Measurements from ENCODE around the gene ITGAL. TPM values are rescaled to one million over a fixed set of nuclear protein-coding genes. Genes with fewer than 3 reads are reported as not detected.

The ITGAL gene
- total RNA-seq = 0.36 TPM in 1 of 2 replicates, not detected in the other

GRCh38 chr16:30472328-30472942 lies at the start of gene ITGAL:
Gene ITGAL, plus strand, starts transcription at chr16:30472742. Its CDS starts 96 bp downstream, at chr16:30472838.
- Histone ChIP-seq H3K79me2 (ENCODE audit: insufficient read depth, low read length) (no peaks in the 10 kb centered on the region), H3K4me1 (ENCODE audit: insufficient read depth, low read length) (no peaks in the 10 kb centered on the region), H2AFZ (ENCODE audit: low read length) (no peak within 1 kb of the TSS), H3K36me3 (ENCODE audit: insufficient read depth, low read length) (no peaks in the 10 kb centered on the region), H3K4me2 (ENCODE audit: insufficient read depth, low read length) (no peak within 1 kb of the TSS), H3K4me3 (ENCODE audit: insufficient read depth, low read length) (no peak within 1 kb of the TSS), H4K20me1 (ENCODE audit: insufficient read depth, low read length) (no peaks in the 10 kb centered on the region), H3K27me3 (ENCODE audit: insufficient read depth, low read length) (peaks cover 29% of the 10 kb centered on the region), H3K27ac (ENCODE audit: low read depth, low read length) (no peak within 1 kb of the TSS), H3K9me3 (ENCODE audit: low read depth, low read length) (no peaks in the 10 kb centered on the region)
- DNase-seq (ENCODE audit: insufficient read length, low spot score, missing footprints) = no peak
- TF ChIP-seq CTCF (IDR thresholded peaks at IDR 0.05; ENCODE audit: extremely low read depth, low read depth, low read length) = no peak

- Histone ChIP-seq H3K27me3 (ENCODE audit: insufficient read depth, low read length) (no peaks in the 10 kb centered on the region), H3K36me3 (ENCODE audit: insufficient read depth, low read length) (peaks cover 8% of the 10 kb centered on the region), H4K20me1 (ENCODE audit: insufficient read depth, low read length) (no peaks in the 10 kb centered on the region)
Measured at GRCh38 chr16:30428055-30428454, 44.5 kb upstream of the ITGAL start.

GRCh38 chr16:30429418-30429677 lies 43.2 kb upstream of the ITGAL start:
- H3K79me2 ChIP-seq (ENCODE audit: insufficient read depth, low read length) = peaks cover 23% of the 10 kb centered on the region
- no peak for DNase-seq (ENCODE audit: insufficient read length, low spot score, missing footprints)
- no peaks in the 10 kb centered on the region for H4K20me1 ChIP-seq (ENCODE audit: insufficient read depth, low read length)
- H3K27me3 ChIP-seq (ENCODE audit: insufficient read depth, low read length) = no peaks in the 10 kb centered on the region
- H3K4me1 ChIP-seq (ENCODE audit: insufficient read depth, low read length) = peaks cover 20% of the 10 kb centered on the region
- H2AFZ ChIP-seq (ENCODE audit: low read length) = peak overlapping the region; percentile 93
- no peaks in the 10 kb centered on the region for H3K9me3 ChIP-seq (ENCODE audit: low read depth, low read length)
- TF ChIP-seq CTCF (IDR thresholded peaks at IDR 0.05; ENCODE audit: extremely low read depth, low read depth, low read length) = no peak
- no peaks in the 10 kb centered on the region for H3K36me3 ChIP-seq (ENCODE audit: insufficient read depth, low read length)
- H3K4me3 ChIP-seq (ENCODE audit: insufficient read depth, low read length) = peak overlapping the region; percentile 88
- H3K4me2 ChIP-seq (ENCODE audit: insufficient read depth, low read length) = peak overlapping the region; percentile 99
- H3K27ac ChIP-seq (ENCODE audit: low read depth, low read length) = peak overlapping the region; percentile 58

More at GRCh38 chr16:30428055-30428454, 44.5 kb upstream of the ITGAL start:
- Histone ChIP-seq H3K79me2 (ENCODE audit: insufficient read depth, low read length) (peaks cover 23% of the 10 kb centered on the region), H3K9me3 (ENCODE audit: low read depth, low read length) (no peaks in the 10 kb centered on the region), H3K4me1 (ENCODE audit: insufficient read depth, low read length) (peaks cover 20% of the 10 kb centered on the region), H3K4me3 (ENCODE audit: insufficient read depth, low read length) (no peak overlapping the region), H3K4me2 (ENCODE audit: insufficient read depth, low read length) (no peak overlapping the region), H3K27ac (ENCODE audit: low read depth, low read length) (no peak overlapping the region), H2AFZ (ENCODE audit: low read length) (no peak overlapping the region)
- DNase-seq (ENCODE audit: insufficient read length, low spot score, missing footprints) = no peak
- no peak for TF ChIP-seq CTCF (IDR thresholded peaks at IDR 0.05; ENCODE audit: extremely low read depth, low read depth, low read length)

- Histone ChIP-seq H3K9me3 (ENCODE audit: low read depth, low read length) (no peaks in the 10 kb centered on the region), H3K4me3 (ENCODE audit: insufficient read depth, low read length) (peak within 1 kb of the TSS; percentile 88), H3K79me2 (ENCODE audit: insufficient read depth, low read length) (peaks cover 23% of the 10 kb centered on the region), H2AFZ (ENCODE audit: low read length) (peak within 1 kb of the TSS; percentile 97), H3K27ac (ENCODE audit: low read depth, low read length) (peak within 1 kb of the TSS; percentile 58), H3K27me3 (ENCODE audit: insufficient read depth, low read length) (no peaks in the 10 kb centered on the region), H3K4me2 (ENCODE audit: insufficient read depth, low read length) (peak within 1 kb of the TSS; percentile 99), H3K4me1 (ENCODE audit: insufficient read depth, low read length) (peaks cover 20% of the 10 kb centered on the region), H4K20me1 (ENCODE audit: insufficient read depth, low read length) (no peaks in the 10 kb centered on the region), H3K36me3 (ENCODE audit: insufficient read depth, low read length) (no peaks in the 10 kb centered on the region)
- TF ChIP-seq CTCF (IDR thresholded peaks at IDR 0.05; ENCODE audit: extremely low read depth, low read depth, low read length) = peak; percentile 82
- peak; percentile 99 for DNase-seq (ENCODE audit: insufficient read length, low spot score, missing footprints)
Measured at GRCh38 chr16:30429678-30430427, 42.7 kb upstream of the ITGAL start, which contains the start of gene DCTPP1. Gene DCTPP1, minus strand, starts transcription at chr16:30430030. Its CDS starts 50 bp downstream, at chr16:30429980.
